NCI-H510A treated with DMSO at 0.1 percent for 48 hours (cell line): Measurements from ENCODE around the gene TMTC3.
"Not testable (repeated sequence)": the region's sequence is repeated elsewhere in the genome, so short reads cannot be mapped to it uniquely, and the experiment has no call there.

ENCODE experiments used
- DNase-seq: peaks from one replicate; lab custom pipeline; 2025; lab: John Stamatoyannopoulos, UW

The TMTC3 gene

GRCh38 chr12:88166179-88166578 lies 24.1 kb downstream of the TMTC3 start:
- no peak for DNase-seq

GRCh38 chr12:88167384-88167783 lies 25.3 kb downstream of the TMTC3 start:
- no peak for DNase-seq

- no peak for DNase-seq
Measured at GRCh38 chr12:88172844-88173407, 30.8 kb downstream of the TMTC3 start.

- DNase-seq, result no peak
Measured at GRCh38 chr12:88175544-88175943, 33.4 kb downstream of the TMTC3 start.

- DNase-seq, result no peak
Measured at GRCh38 chr12:88179436-88180014, 37.4 kb downstream of the TMTC3 start.

- DNase-seq, result no peak
Measured at GRCh38 chr12:88181881-88182280, 39.8 kb downstream of the TMTC3 start.

GRCh38 chr12:88182416-88182815 lies 40.3 kb downstream of the TMTC3 start:
- no peak for DNase-seq

- no peak for DNase-seq
Measured at GRCh38 chr12:88184196-88184595, 42.1 kb downstream of the TMTC3 start.

GRCh38 chr12:88185279-88185678 lies 43.2 kb downstream of the TMTC3 start:
- DNase-seq, result no peak

GRCh38 chr12:88185988-88186387 lies 43.9 kb downstream of the TMTC3 start:
- no peak for DNase-seq

GRCh38 chr12:88187571-88187970 lies 45.5 kb downstream of the TMTC3 start:
- DNase-seq, result no peak

- no peak for DNase-seq
Measured at GRCh38 chr12:88188180-88188579, 46.1 kb downstream of the TMTC3 start.

GRCh38 chr12:88192426-88192825 lies 50.3 kb downstream of the TMTC3 start:
- no peak for DNase-seq

GRCh38 chr12:88194868-88195267 lies 52.8 kb downstream of the TMTC3 start:
- DNase-seq, result no peak

GRCh38 chr12:88200029-88200428 lies 57.9 kb downstream of the TMTC3 start:
- DNase-seq, result no peak

- no peak for DNase-seq
Measured at GRCh38 chr12:88202500-88202899, 60.4 kb downstream of the TMTC3 start.

- DNase-seq, result no peak
Measured at GRCh38 chr12:88206601-88207000, 64.5 kb downstream of the TMTC3 start.

- DNase-seq, result no peak
Measured at GRCh38 chr12:88207921-88208620, 66.0 kb downstream of the TMTC3 start.

- DNase-seq, result no peak
Measured at GRCh38 chr12:88208661-88209060, 66.6 kb downstream of the TMTC3 start.

GRCh38 chr12:88210311-88210710 lies 68.2 kb downstream of the TMTC3 start:
- not testable (repeated sequence) for DNase-seq

- no peak for DNase-seq
Measured at GRCh38 chr12:88218293-88218692, 76.2 kb downstream of the TMTC3 start.

- no peak for DNase-seq
Measured at GRCh38 chr12:88219861-88220260, 77.8 kb downstream of the TMTC3 start.

GRCh38 chr12:88223519-88223918 lies 81.4 kb downstream of the TMTC3 start:
- no peak for DNase-seq

- DNase-seq, result no peak
Measured at GRCh38 chr12:88225776-88226175, 83.7 kb downstream of the TMTC3 start.
